GM18951 (cell line): ENCODE results near the gene STK32C.

Experiments
- POLR2A ChIP-seq: IDR thresholded peaks from 4 replicates; pipeline ENCODE4 v1.6.1; 2011; ENCODE audit warnings: mild to moderate bottlenecking; ENCODE audit not compliant: insufficient read length, insufficient read depth; ENCODE audit errors: extremely low read depth
- in situ Hi-C: fragments of 300-500 bp; cut with MboI; formaldehyde crosslinking; loops from one replicate; pipeline ENCODE4 v1.12.0; 2022; ENCODE audit warnings: low sequenced_read_pairs, mixed read lengths, inconsistent platforms; ENCODE audit not compliant: unreplicated experiment

STK32C gene

DNA sequence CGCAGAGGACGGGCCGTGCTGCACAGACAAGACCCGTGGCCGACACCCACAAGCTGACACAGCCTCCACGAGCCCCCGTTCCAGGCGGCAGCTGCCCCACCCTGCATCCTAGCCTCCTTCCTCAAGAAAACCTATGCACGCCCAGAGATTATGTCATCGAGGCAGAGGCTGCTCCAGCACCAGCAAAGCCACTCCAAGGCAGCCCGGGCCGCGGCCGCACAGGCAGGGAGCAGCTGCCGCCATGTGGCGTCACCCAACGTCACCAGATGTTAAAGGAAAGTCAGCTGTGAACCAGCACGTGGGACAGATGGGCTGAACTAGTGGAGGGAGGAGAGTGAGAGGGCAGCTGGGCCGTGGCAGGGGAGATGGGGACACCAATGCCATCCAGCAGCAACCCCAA, 59.8 kb downstream of the STK32C start:
- in situ Hi-C loops, result no loop called here
- TF ChIP-seq POLR2A, result no peak

DNA sequence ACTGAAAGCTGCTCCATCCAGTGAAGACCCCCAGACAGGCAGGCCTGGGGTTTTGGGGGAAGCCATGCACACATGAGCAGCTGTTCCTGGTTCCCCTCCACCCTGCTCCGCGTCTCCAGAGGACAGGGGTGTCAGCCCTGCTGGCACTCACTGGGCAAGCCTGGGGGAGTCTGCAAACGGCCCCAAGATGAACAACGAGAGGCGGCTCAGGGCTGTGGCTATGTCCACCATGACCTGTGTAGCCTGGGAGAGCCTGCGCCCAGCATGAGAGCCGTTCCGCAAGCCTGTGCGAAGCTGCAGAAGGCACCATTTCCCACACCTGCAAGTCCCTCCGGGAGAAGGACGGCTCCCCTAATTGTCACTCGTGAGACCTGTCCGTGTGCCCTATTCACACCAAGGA, 61.5 kb downstream of the STK32C start:
- in situ Hi-C loops, result no loop called here
- no peak for TF ChIP-seq POLR2A

DNA sequence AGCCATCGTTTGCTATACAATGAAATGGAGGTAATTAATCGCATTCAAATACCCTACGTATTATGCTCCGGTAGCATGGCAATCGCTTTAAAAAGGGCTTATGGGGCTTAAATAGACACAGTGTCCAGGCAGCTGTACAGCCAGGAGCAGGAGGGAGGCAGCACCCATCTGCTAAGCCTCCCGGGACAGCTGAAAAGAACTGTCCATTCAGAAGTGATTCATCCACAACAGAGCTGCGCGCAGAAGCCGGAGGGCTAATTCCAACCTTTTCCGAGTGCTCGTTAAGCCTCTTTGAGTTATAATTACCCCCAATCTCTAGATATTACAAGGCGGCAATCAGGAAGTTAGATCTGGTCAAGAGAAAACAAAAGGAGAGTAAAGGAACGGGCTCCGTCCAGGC, 62.7 kb downstream of the STK32C start:
- in situ Hi-C loops, result no loop called here
- TF ChIP-seq POLR2A, result no peak

DNA sequence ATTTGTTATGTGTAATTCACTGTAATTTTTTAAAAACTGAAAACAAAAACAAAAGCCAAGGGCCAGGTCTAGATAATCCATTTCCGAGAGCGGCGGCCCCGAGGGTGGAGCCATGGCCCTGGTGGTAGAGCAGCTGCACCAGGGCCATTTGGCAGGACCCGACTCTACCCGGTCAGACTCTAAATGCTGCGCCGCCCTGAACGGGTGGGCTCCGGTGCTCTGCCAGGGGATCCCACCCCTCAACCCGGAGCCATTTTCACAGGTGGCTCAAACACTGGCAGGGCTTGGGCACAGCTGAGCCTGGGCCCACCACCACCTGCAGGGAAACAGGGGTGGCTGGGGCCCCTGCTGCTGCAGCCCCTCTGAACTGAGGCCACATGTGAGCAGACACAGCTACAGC, 64.1 kb downstream of the STK32C start:
- no peak for TF ChIP-seq POLR2A
- in situ Hi-C loops, result no loop called here

DNA sequence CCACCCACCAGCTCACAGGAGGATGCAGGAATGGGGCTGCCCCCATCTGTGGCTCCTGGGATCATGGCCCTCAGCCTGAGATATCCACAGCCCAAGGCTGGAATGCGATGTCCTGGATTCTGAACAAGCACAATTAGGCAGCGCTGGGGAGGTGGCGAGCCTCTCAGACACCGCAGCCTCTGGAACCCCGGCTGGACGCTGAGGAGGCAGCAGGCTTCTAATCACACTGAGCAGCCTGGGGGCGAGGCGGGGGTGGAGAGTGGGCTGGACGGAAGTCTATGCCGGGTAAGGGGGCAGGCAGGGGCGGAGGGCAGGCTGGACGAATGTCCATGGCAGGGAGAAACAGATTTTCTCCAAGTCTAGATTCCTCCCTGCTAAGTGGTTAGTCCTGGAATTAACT, 64.6 kb downstream of the STK32C start:
- no peak for TF ChIP-seq POLR2A
- in situ Hi-C loops, result no loop called here

DNA sequence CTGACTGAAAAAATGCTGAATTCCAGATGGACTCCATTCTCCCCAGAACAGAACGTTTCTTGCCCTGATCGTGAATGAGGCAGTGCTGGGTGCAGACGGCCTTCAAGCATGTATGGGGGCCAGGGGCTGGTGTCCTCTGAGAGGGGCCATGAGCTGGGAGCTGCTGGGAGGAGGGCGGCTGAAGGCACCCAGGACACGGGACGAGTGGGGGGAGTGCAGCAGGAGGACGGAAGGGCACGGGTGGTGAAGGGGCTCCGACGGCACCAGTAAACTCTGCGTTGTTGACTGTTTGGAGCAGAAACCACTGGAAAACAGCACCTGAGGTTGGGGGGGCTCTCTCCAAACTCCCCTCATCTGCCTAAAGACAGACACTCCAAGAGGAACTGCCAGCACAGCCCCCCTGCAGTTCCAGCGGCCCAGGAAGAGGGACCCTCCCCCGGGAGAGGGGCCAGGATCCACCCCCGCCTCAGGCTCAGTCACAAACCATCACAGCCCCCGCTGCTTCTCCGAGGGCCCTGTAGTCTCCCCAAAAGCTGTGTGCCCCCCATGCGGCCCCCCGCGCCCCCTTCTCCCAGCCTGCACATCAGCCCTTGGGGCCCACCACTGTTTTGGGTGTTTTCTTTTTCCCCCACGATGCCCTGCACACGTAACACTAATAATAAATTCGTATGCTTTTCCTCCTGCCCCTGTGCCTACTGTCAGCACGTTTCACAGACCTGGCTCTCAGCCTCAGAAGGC, 65.5 kb downstream of the STK32C start:
- in situ Hi-C loops, result no loop called here
- no peak for TF ChIP-seq POLR2A

DNA sequence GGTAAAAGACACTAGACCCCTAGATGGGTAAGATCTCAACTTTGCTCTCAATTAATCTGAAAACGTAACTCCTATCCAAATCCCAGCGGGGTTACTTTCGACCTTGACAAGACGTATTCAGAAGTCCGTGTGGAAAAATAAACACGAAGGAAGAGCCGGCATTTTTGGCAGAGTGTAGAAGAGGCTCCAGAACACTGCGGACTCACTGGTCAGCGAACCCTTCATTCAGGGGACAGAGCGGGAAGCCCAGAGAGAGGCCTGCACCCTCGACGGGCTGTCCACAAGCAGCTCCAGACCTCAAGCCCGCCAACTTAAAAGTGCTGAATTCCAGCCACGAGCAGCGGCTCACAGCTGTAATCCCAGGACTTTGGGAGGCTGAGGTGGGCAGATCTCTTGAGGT, 66.3 kb downstream of the STK32C start:
- no peak for TF ChIP-seq POLR2A
- in situ Hi-C loops, result no loop called here

DNA sequence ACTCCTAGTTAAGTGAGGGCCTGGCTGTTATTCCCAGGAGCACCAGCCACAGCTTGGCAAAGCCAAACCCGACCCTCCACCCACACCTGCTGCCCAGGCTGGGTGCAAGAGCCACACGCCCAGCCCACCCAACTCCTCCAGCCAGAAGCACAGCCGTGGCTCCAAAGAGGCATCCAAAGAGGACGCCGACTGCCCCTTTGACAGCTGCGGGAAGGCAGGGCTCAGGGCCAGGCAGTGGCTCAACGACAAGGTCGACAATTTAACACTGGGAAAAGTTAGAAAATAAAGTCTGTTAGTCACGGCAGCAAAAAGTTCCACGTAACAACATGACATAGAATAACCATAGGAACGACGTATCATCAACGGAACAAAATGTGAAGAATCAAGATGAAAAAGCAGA, 66.7 kb downstream of the STK32C start:
- no peak for TF ChIP-seq POLR2A
- in situ Hi-C loops, result no loop called here

DNA sequence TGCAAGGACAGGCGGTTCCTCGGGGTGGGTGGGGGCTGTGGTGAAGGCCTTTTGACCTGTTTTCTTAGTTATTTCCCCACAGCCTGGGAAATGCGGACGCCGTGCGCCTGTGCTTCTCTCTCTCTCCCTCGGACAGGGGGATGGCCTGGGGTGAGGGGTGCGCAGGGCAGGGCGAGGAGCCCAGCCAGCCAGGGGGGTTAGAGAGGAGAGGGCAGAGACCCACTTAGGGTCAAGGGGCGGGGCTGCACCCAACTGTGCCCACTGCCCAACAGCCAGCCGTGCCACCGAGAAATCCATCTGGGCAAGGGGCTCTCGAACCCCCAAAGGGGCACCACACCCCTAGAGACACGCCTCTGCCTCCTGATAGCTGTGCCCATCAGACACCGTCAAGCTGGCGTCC, 67.2 kb downstream of the STK32C start:
- no peak for TF ChIP-seq POLR2A
- in situ Hi-C loops, result no loop called here

DNA sequence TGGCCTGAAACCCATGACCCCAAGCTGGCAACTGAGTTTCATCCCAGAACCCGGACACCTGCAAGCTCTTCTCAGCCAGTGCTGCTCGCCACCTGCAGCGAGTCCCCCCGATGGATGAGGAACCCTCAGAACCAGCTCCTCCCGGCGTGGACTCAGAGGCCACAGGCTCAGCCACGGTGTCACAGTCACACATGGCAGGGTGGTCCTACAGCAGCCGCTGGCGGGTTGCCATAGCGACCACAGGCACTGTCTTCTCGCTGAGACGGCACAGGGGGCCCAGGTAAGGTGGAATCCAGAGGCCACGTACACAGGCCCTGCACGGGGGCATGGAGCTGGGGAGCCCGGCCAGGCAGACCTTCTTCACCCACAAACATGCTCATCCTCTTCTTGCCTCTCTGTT, 67.6 kb downstream of the STK32C start:
- no peak for TF ChIP-seq POLR2A
- in situ Hi-C loops, result no loop called here

DNA sequence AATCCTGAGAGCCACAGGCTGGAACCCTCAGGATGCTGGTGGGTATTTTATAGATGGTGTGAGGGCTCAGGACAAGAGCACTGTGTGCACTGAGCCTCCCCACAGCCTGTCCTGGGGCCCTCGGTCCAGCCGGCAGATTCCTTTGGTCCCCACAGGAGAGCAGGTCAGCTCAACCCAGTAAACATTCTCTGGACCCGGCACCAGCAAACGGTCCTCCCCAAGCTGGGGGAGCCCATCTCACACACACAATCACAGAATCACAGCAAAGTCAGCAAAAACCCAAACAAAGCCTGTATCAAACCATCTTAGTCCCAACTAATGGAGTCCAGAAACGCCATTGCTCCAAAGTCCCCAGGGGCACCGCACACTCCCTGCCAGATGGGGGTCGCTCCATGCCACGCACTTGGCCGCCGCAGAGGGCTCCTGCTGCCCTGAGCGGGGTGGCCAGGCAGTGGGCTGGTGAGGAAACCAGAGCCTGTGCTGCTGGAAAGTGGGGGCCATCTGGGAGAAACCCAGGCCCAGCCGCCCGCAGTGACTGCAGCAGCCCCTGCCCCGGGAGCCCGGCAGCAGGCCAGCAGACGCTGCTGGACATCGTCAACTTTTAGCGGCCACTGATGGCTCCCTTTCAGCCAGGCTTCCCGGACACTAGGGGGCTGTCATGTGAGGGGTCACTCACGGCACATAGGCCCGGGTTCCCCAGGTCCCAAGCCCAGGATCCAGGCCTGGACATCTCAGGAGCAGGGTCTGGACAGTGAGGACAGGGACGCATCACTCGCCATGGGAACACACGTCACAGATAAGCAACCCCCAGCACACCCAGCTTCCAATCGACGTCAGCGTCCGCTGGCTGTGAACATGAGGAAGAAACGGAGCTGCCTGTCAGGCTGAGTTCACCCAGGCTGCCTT, 68.4 kb downstream of the STK32C start:
- in situ Hi-C loops, result no loop called here
- TF ChIP-seq POLR2A, result no peak

DNA sequence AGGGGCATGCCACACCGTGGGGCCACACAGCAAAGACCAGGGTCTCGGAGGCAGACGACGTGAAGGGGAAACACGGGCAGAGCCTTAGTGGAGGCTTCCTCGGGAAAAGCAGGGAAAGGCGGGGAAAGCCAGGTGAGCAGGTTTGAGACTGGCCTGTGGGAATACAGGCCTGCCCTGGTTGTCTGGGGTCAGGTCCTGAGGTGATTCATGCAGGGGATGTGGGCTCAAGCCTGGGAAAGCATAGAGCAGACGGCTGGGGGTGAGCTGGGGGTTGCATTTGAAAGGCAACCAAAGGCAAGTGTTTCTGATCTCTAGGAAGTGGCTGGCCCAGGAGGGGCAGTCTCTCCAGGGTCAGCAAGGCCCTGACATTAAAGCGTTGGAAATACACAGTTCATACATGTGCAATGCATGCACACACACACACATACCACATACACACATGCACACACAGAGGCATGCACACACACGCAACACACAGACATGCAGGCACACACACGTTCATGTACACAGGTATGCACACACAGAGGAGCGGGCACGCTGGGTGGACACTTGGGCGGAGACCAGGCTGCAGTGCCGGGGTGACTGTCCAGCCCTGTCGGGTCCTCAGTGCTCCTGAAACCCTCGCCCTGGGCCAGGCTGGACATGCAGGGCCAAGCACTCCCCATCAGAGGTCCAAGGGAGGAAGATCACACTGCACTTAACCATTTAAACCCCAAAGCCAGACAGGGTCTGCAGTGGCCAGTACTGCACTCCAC, 69.2 kb downstream of the STK32C start:
- in situ Hi-C loops, result no loop called here

DNA sequence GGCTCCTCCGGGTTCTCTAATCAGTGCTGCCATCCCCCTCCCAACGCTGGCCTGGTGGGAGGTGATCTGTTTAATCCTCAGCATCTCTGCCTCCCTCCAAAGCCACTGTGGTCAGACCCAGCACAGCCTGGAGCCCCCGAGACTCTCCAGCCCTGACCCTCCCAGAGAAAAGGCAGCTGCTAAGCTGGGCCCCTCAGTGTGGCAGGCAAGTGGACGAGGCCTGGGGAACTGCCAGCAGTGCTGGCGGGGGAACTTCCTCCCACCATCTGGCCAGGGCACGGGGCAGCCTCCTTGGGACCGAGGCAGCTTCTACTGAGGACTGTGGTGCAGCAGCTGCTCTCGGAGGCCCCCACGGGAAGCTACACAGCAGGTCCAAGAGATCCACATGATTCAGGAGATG, 69.9 kb downstream of the STK32C start:
- TF ChIP-seq POLR2A, result no peak
- in situ Hi-C loops, result no loop called here

More for the DNA sequence above, 69.2 kb downstream of the STK32C start:
- TF ChIP-seq POLR2A, result no peak
